HepG2 (cell line): ENCODE measurements around the gene MAP3K9. TPM values are rescaled to one million over a fixed set of nuclear protein-coding genes. Genes with fewer than 3 reads are reported as not detected.

Experiments used
- ATAC-seq: fragments of 200-7000 bp; cut with Tn5 transposase; 3 replicates; pipeline ENCODE4 v1.9.1; 2020; ENCODE audit warnings: mild to moderate bottlenecking, moderate library complexity
- BruUV-seq: library from RNA; stranded (reverse); fragments of 400-500 nt; replicated peaks from 2 replicates; lab custom pipeline; 2021; lab: Mats Ljungman, UMichigan
- CTCF ChIA-PET: fragments of 300-600 bp; formaldehyde crosslinking; extraction: SDS; loops from one replicate; lab custom pipeline; 2021; ENCODE audit warnings: low total read pairs, inconsistent platforms, low intra/inter-chr PET ratio; lab: Yijun Ruan, JAX
- POLR2A ChIA-PET: fragments of 350-600 bp; sonication (Branson Sonifier 250); formaldehyde crosslinking; loops from one replicate; lab custom pipeline; 2020; ENCODE audit warnings: antibody characterized with exemption, inconsistent platforms; lab: Yijun Ruan, JAX
- DNase-seq: peaks from one replicate; pipeline ENCODE4 v3.0.0-alpha.2; 2015; ENCODE audit warnings: low spot score
- FAIRE-seq: peaks from 3 replicates; lab custom pipeline; 2011; peaks lifted over from hg19 to GRCh38; lab: Jason Lieb, UNC
- H2AFZ ChIP-seq: one replicate; pipeline ENCODE4 v1.6.1; 2011; ENCODE audit warnings: low read length, inconsistent platforms
- H3K27ac ChIP-seq: fragments of 300-600 bp; 3 replicates; pipeline ENCODE4 v1.8.0; 2011; ENCODE audit warnings: mixed run types, mild to moderate bottlenecking, mixed read lengths, low read length, inconsistent platforms; ENCODE audit not compliant: insufficient read depth; ENCODE audit errors: extremely low read length
- H3K27me3 ChIP-seq, 2 experiments: fragments of 200-600 bp in 1 of 2; 2 replicates in 1 of 2; 3 replicates in 1 of 2; pipeline versions ENCODE4 v1.6.0 to v1.8.0; 2011; ENCODE audit warnings: low read length in 2 of 2, mild to moderate bottlenecking in 2 of 2, moderate library complexity in 2 of 2, inconsistent platforms in 1 of 2; ENCODE audit not compliant: insufficient read depth in 2 of 2, control insufficient read depth in 1 of 2
- H3K36me3 ChIP-seq, 2 experiments: fragments of 200-600 bp in 1 of 2; replicated peaks in 1 of 2; 2 replicates in 1 of 2; 3 replicates in 1 of 2; pipeline versions ENCODE4 v1.5.1 to v1.8.0; 2011; ENCODE audit warnings: low read length in 2 of 2, inconsistent platforms in 1 of 2; ENCODE audit not compliant: insufficient read depth in 2 of 2, control insufficient read depth in 1 of 2
- H3K4me1 ChIP-seq: 2 replicates; pipeline ENCODE4 v1.5.1; 2012; ENCODE audit warnings: low read length, inconsistent platforms; ENCODE audit not compliant: insufficient read depth
- H3K4me2 ChIP-seq: 2 replicates; pipeline ENCODE4 v1.6.0; 2011; ENCODE audit warnings: low read depth, low read length, inconsistent platforms
- H3K4me3 ChIP-seq, 3 experiments: fragments of 200-600 bp in 1 of 3; sonication (generic), shearing (Covaris generic) in 1 of 3; replicated peaks in 1 of 3; 2 replicates each; pipeline ENCODE4 v1.5.1; 2011 to 2016; ENCODE audit warnings: low read length in 3 of 3, inconsistent platforms in 2 of 3, low read depth in 2 of 3, mild to moderate bottlenecking in 2 of 3, control low read depth in 1 of 3, mixed read lengths in 1 of 3; ENCODE audit not compliant: insufficient read depth in 1 of 3
- H3K79me2 ChIP-seq: one replicate; pipeline ENCODE4 v1.6.1; 2011; ENCODE audit warnings: low read length, inconsistent platforms; ENCODE audit not compliant: insufficient read depth
- H3K9ac ChIP-seq: 2 replicates; pipeline ENCODE4 v1.6.0; 2011; ENCODE audit warnings: mild to moderate bottlenecking, low read depth, low read length, inconsistent platforms; ENCODE audit not compliant: insufficient read depth
- H3K9me3 ChIP-seq: 2 replicates; pipeline ENCODE4 v1.5.1; 2012; ENCODE audit warnings: mild to moderate bottlenecking, low read length
- H4K20me1 ChIP-seq: 2 replicates; pipeline ENCODE4 v1.6.0; 2011; ENCODE audit warnings: inconsistent platforms, mild to moderate bottlenecking, low read length, moderate library complexity; ENCODE audit not compliant: insufficient read depth
- HNF4A ChIP-seq: sonication (generic); formaldehyde crosslinking; IDR thresholded peaks from 2 replicates; pipeline ENCODE4 v1.4.0; 2020; ENCODE audit warnings: missing genetic modification reagents
- IKZF4 ChIP-seq: sonication (generic); formaldehyde crosslinking; IDR thresholded peaks from 2 replicates; pipeline ENCODE4 v1.5.1; 2020; ENCODE audit warnings: borderline replicate concordance, mild to moderate bottlenecking, low read depth, missing genetic modification reagents; ENCODE audit errors: not compliant biosample characterization
- RARA ChIP-seq: IDR thresholded peaks from 2 replicates; pipeline ENCODE4 v1.6.1; 2016; ENCODE audit warnings: missing genetic modification reagents, missing compliant biosample characterization
- ZNF24 ChIP-seq: fragments of 450-650 bp; IDR thresholded peaks from 2 replicates; pipeline ENCODE4 v1.6.1; 2017; ENCODE audit warnings: antibody characterized with exemption, mild to moderate bottlenecking
- WGBS: methylation state at CpG from one replicate; pipeline ENCODE4 v1.1.6; 2017; ENCODE audit warnings: low lambda C conversion rate; 5-methylcytosine and 5-hydroxymethylcytosine counted together
- in situ Hi-C: cut with HindIII; loops from 2 replicates; pipeline ENCODE4 v1.10.0; 2017; ENCODE audit warnings: low pct_unique_long_range_greater_than_20kb; ENCODE audit not compliant: extremely low pct_ligation_motif_present
- intact Hi-C: fragments of 100-400 bp; cut with micrococcal nuclease; formaldehyde crosslinking; loops from one replicate; pipeline ENCODE4 v1.10.0; 2022; ENCODE audit not compliant: unreplicated experiment
- polyA plus RNA-seq, 8 experiments: library from polyadenylated mRNA; depleted of rRNA in 3 of 8; stranded (reverse) in 7 of 8; unstranded in 1 of 8; fragments of >200 nt; fragmentation: Illumina TruSeq in 4 of 8; extraction: Trizol in 4 of 8; gene quantifications; 2 replicates each; pipeline versions ENCODE4 v1.2.1 to v1.2.3, GENCODE V29; 2011 to 2016; ENCODE audit warnings: low read depth in 4 of 8, missing spikeins in 1 of 8, mixed read lengths in 1 of 8; ENCODE audit not compliant: insufficient read depth in 1 of 8
- total RNA-seq, 5 experiments: library from RNA; depleted of rRNA; stranded (reverse); fragments of >200 nt; fragmentation: Illumina TruSeq; extraction: Trizol; gene quantifications; 2 replicates each; pipeline ENCODE4 v1.2.3, GENCODE V29; 2016; ENCODE audit warnings: low read depth in 1 of 5

Gene MAP3K9
- total and polyA plus RNA-seq, 2 of the 13 experiments (the other 11 are each of a cell fraction or from before 2014, with no cell fraction given) = 4.3 to 4.5 TPM

- Histone ChIP-seq H3K9me3 (no peaks in the 10 kb centered on the region), H3K36me3 (no peaks in the 10 kb centered on the region), H3K4me2 (no peak overlapping the region), H3K79me2 (no peaks in the 10 kb centered on the region), H2AFZ (no peak overlapping the region), H4K20me1 (no peaks in the 10 kb centered on the region), H3K27me3 (no peaks in the 10 kb centered on the region), H3K27ac (no peak overlapping the region), H3K4me3 (no peak overlapping the region), H3K9ac (no peak overlapping the region), H3K4me1 (peaks cover 18% of the 10 kb centered on the region)
- BruUV-seq = no TSS peak
- DNase-seq (no peak), FAIRE-seq (no peak), ATAC-seq (0 out of 3 replicates have a peak, but pooled peaks have one; percentile 24)
- 69% methylated on average over 2 of the region's 2 CpGs for WGBS
- ChIA-PET POLR2A (no interaction called here), CTCF (no interaction called here)
- intact Hi-C loops = no loop called here
- in situ Hi-C loops = no loop called here
- peak; percentile 44 for TF ChIP-seq HNF4A (CRISPR knock-in tag)
- no peak for TF ChIP-seq ZNF24
- TF ChIP-seq RARA (CRISPR knock-in tag) = 0 out of 2 replicates have a peak, but pooled peaks have one; percentile 12
Measured at GRCh38 chr14:70842851-70843462, 33.6 kb upstream of the MAP3K9 start.

GRCh38 chr14:70838076-70838475, 28.8 kb upstream of the MAP3K9 start:
- no TSS peak for BruUV-seq
- Histone ChIP-seq H4K20me1 (no peaks in the 10 kb centered on the region), H3K9ac (no peak overlapping the region), H3K4me3 (no peak overlapping the region), H3K9me3 (no peaks in the 10 kb centered on the region), H3K79me2 (no peaks in the 10 kb centered on the region), H3K27me3 (no peaks in the 10 kb centered on the region), H3K4me2 (no peak overlapping the region), H3K36me3 (no peaks in the 10 kb centered on the region), H3K4me1 (peaks cover 16% of the 10 kb centered on the region), H2AFZ (no peak overlapping the region), H3K27ac (no peak overlapping the region)
- intact Hi-C loops (no loop called here), in situ Hi-C loops (no loop called here)
- ChIA-PET CTCF (no interaction called here), POLR2A (no interaction called here)
- 11% methylated on average over 4 of the region's 4 CpGs for WGBS
- FAIRE-seq (no peak), DNase-seq (no peak), ATAC-seq (no peak)
- TF ChIP-seq IKZF4 (CRISPR knock-in tag) (no peak), HNF4A (CRISPR knock-in tag) (peak; percentile 29; the same call in 1 of the 2 replicates)
